K562 (cell line): Measurements from ENCODE around the gene NRXN2. TPM values are rescaled to one million over a fixed set of nuclear protein-coding genes. Genes with fewer than 3 reads are reported as not detected.

Source experiments
- ATAC-seq: fragments of 200-7000 bp; cut with Tn5 transposase; 3 replicates; pipeline ENCODE4 v1.9.1; 2020; ENCODE audit warnings: moderate library complexity
- BruUV-seq: library from RNA; stranded (reverse); fragments of 400-500 nt; replicated peaks from 2 replicates; lab custom pipeline; 2021; lab: Mats Ljungman, UMichigan
- CTCF ChIA-PET: fragments of 300-600 bp; formaldehyde crosslinking; extraction: SDS; loops from one replicate; lab custom pipeline; 2021; ENCODE audit warnings: low intra/inter-chr PET ratio; lab: Yijun Ruan, JAX
- POLR2A ChIA-PET: fragments of 300-600, 350-650 bp; sonication (Branson Sonifier 250); formaldehyde crosslinking; extraction: SDS; loops from one replicate; lab custom pipeline; 2021; ENCODE audit warnings: antibody characterized with exemption, inconsistent platforms; lab: Yijun Ruan, JAX
- DNase-seq, 4 experiments: peaks; one replicate each; pipeline versions ENCODE4 v3.0.0 to v3.0.0-alpha.2; 2011 to 2018; ENCODE audit warnings: low spot score in 3 of 4, mixed read lengths in 3 of 4; ENCODE audit errors: extremely low read depth in 1 of 4
- FAIRE-seq: peaks from 2 replicates; lab custom pipeline; 2011; peaks lifted over from hg19 to GRCh38; lab: Jason Lieb, UNC
- H2AFZ ChIP-seq: 2 replicates; pipeline ENCODE4 v1.6.0; 2011; ENCODE audit warnings: low read depth, low read length, control low read depth, inconsistent platforms
- H3K27ac ChIP-seq: fragments of 200-600 bp; 3 replicates; pipeline ENCODE4 v1.8.0; 2011; ENCODE audit warnings: low read depth, mild to moderate bottlenecking, control low read depth, inconsistent platforms, low read length, moderate library complexity, mixed read lengths; ENCODE audit errors: extremely low read depth
- H3K27me3 ChIP-seq, 2 experiments: fragments of 300-600 bp in 1 of 2; 2 replicates in 1 of 2; 3 replicates in 1 of 2; pipeline versions ENCODE4 v1.6.0 to v1.8.0; 2011; ENCODE audit warnings: inconsistent platforms in 2 of 2, low read length in 2 of 2, mild to moderate bottlenecking in 1 of 2, mixed read lengths in 1 of 2, moderate library complexity in 1 of 2; ENCODE audit not compliant: control insufficient read depth in 2 of 2, insufficient read depth in 2 of 2
- H3K36me3 ChIP-seq: fragments of 300-600 bp; 3 replicates; pipeline ENCODE4 v1.8.0; 2011; ENCODE audit warnings: mild to moderate bottlenecking, low read length, inconsistent platforms; ENCODE audit not compliant: control insufficient read depth, insufficient read depth
- H3K4me1 ChIP-seq, 2 experiments: fragments of 200-600 bp in 1 of 2; replicated peaks in 1 of 2; 2 replicates in 1 of 2; 3 replicates in 1 of 2; pipeline versions ENCODE4 v1.5.1 to v1.8.0; 2011; ENCODE audit warnings: inconsistent platforms in 2 of 2, low read length in 2 of 2, mild to moderate bottlenecking in 1 of 2, mixed read lengths in 1 of 2, moderate library complexity in 1 of 2; ENCODE audit not compliant: control insufficient read depth in 2 of 2, insufficient read depth in 2 of 2
- H3K4me2 ChIP-seq: 2 replicates; pipeline ENCODE4 v1.6.1; 2011; ENCODE audit warnings: low read length, control low read depth, inconsistent platforms, mixed read lengths; ENCODE audit not compliant: insufficient read depth
- H3K4me3 ChIP-seq: fragments of 200-600 bp; sonication (generic), shearing (Covaris generic); 2 replicates; pipeline ENCODE4 v1.5.1; 2016; ENCODE audit warnings: control low read depth, inconsistent platforms
- H3K79me2 ChIP-seq: fragments of 200-600 bp; 3 replicates; pipeline ENCODE4 v1.8.0; 2011; ENCODE audit warnings: low read length, inconsistent platforms; ENCODE audit not compliant: control insufficient read depth, insufficient read depth
- H3K9ac ChIP-seq, 2 experiments: 2 replicates each; pipeline versions ENCODE4 v1.6.0 to v1.6.1; 2011; ENCODE audit warnings: low read depth in 2 of 2, low read length in 2 of 2, control low read depth in 1 of 2, inconsistent platforms in 1 of 2, mild to moderate bottlenecking in 1 of 2, mixed read lengths in 1 of 2; ENCODE audit not compliant: insufficient read depth in 1 of 2
- H3K9me1 ChIP-seq: one replicate; pipeline ENCODE4 v1.6.0; 2011; ENCODE audit warnings: inconsistent platforms, mild to moderate bottlenecking, low read length, moderate library complexity; ENCODE audit not compliant: control insufficient read depth, insufficient read depth
- H3K9me3 ChIP-seq: replicated peaks from 2 replicates; pipeline ENCODE4 v1.5.1; 2011; ENCODE audit warnings: low read depth, low read length, inconsistent platforms; ENCODE audit not compliant: control insufficient read depth, insufficient read depth
- H4K20me1 ChIP-seq: replicated peaks from 2 replicates; pipeline ENCODE4 v1.6.1; 2011; ENCODE audit warnings: low read length, inconsistent platforms, mixed read lengths; ENCODE audit not compliant: control insufficient read depth, insufficient read depth
- HMG20A ChIP-seq: fragments of 450-650 bp; formaldehyde crosslinking; conservative IDR thresholded peaks from 2 replicates; pipeline ENCODE4 v1.4.0; 2020; ENCODE audit warnings: mild to moderate bottlenecking, mixed read lengths
- HNRNPL ChIP-seq: fragments of 200-400 bp; formaldehyde crosslinking; IDR thresholded peaks from 2 replicates; pipeline ENCODE4 v1.6.1; 2017; ENCODE audit warnings: low read depth, mild to moderate bottlenecking, low read length
- RFX1 ChIP-seq: fragments of 450-650 bp; IDR thresholded peaks from 2 replicates; pipeline ENCODE4 v1.6.1; 2016; ENCODE audit warnings: mild to moderate bottlenecking, moderate library complexity
- TCF7 ChIP-seq: sonication (generic); IDR thresholded peaks from 2 replicates; pipeline ENCODE4 v1.6.1; 2016; ENCODE audit warnings: antibody characterized with exemption, borderline replicate concordance
- TEAD1 ChIP-seq, 2 experiments: fragments of 450-650 bp in 1 of 2; sonication (generic) in 1 of 2; formaldehyde crosslinking; IDR thresholded peaks; 2 replicates each; pipeline versions ENCODE4 v1.4.0 to v1.8.0; 2020 to 2022; ENCODE audit warnings: mild to moderate bottlenecking in 2 of 2, missing genetic modification reagents in 1 of 2
- YY1 ChIP-seq, 3 experiments: IDR thresholded peaks; 2 replicates each; pipeline ENCODE4 v1.6.1; 2011; ENCODE audit warnings: low read length in 2 of 3, mild to moderate bottlenecking in 2 of 3, moderate library complexity in 2 of 3, borderline replicate concordance in 1 of 3, control low read depth in 1 of 3, low read depth in 1 of 3; ENCODE audit not compliant: insufficient read depth in 3 of 3, insufficient replicate concordance in 2 of 3, control insufficient read depth in 1 of 3, insufficient read length in 1 of 3; ENCODE audit errors: extremely low read depth in 1 of 3
- ZNF431 ChIP-seq: sonication (generic); formaldehyde crosslinking; IDR thresholded peaks from 2 replicates; pipeline ENCODE4 v1.8.0; 2022; ENCODE audit warnings: mild to moderate bottlenecking, missing genetic modification reagents
- ZNF668 ChIP-seq: fragments of 250-450 bp; sonication (Bioruptor Pico); IDR thresholded peaks from 2 replicates; pipeline ENCODE4 v1.8.0; 2022; ENCODE audit warnings: mild to moderate bottlenecking, inconsistent platforms
- WGBS: fragments of 100-300 bp; shearing (Covaris generic); methylation state at CpG from one replicate; pipeline ENCODE4 v1.1.6; 2016; ENCODE audit warnings: low coverage, mixed read lengths; ENCODE audit not compliant: insufficient coverage; ENCODE audit errors: missing lambda C conversion rate; 5-methylcytosine and 5-hydroxymethylcytosine counted together
- in situ Hi-C: fragments of 300-500 bp; cut with MboI; formaldehyde crosslinking; loops from 4 replicates; pipeline ENCODE4 v1.15.0; 2018; ENCODE audit warnings: inconsistent platforms, mixed read lengths
- intact Hi-C: fragments of 100-400 bp; cut with micrococcal nuclease; formaldehyde crosslinking; loops from 2 replicates; pipeline ENCODE4 v1.14.2; 2022
- polyA plus RNA-seq, 8 experiments: library from polyadenylated mRNA; depleted of rRNA in 4 of 8; stranded (reverse) in 5 of 8; unstranded in 3 of 8; fragments of >200 nt; fragmentation: Nextera tagmentation in 2 of 8; fragmentation: Illumina TruSeq in 1 of 8; extraction: Ambion mirVana in 2 of 8; extraction: Trizol in 1 of 8; gene quantifications; 2 replicates each; pipeline versions ENCODE4 v1.2.1 to v1.2.3, GENCODE V29; 2011 to 2014; ENCODE audit warnings: inconsistent platforms in 1 of 8, missing spikeins in 1 of 8
- total RNA-seq, 7 experiments: library from RNA; depleted of rRNA in 6 of 7; stranded (reverse); fragments of >200 nt in 6 of 7; fragmentation: Illumina TruSeq in 2 of 7; extraction: Trizol in 2 of 7; gene quantifications; 2 replicates each; pipeline versions ENCODE4 v1.2.1 to v1.2.3, GENCODE V29; 2011 to 2021; ENCODE audit warnings: low replicate concordance in 1 of 7
- TF ChIP-seq, protein P1 (sequence below): fragments of 450-650 bp; IDR thresholded peaks from 2 replicates; pipeline ENCODE4 v1.6.1; 2016; ENCODE audit warnings: missing biosample characterization, missing genetic modification characterization

Gene NRXN2
- total and polyA plus RNA-seq, 9 of the 15 experiments (the other 6 are each of a cell fraction or from before 2014, with no cell fraction given), result 0.07 to 0.47 (median 0.15) TPM; not detected in 4

DNA sequence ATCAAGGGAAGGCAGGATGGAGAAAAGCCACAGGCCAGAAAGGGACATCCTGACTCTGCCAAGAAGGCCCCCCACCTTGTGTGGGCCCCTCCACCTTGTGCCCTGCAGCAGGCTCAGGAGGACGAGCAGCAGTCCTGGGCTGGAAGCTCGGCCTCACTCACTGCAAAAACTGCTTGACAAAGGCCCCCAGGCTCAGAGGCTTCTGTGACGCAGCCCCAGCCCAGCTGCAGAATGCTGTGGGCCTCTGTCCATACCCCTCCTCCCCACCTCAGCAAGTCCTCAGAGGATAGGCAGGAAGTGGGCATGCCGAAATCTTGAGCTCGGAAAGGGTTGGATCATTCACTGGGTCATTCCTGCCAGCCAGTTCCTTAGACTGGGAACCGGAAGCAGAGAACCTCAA lies 61.9 kb downstream of the NRXN2 start:
- in situ Hi-C loops, result loop anchor here (5.0 kb wide), 1 partner anchor 76 kb away; no protein-coding TSS in a partner anchor
- Histone ChIP-seq H3K9me1 (no peaks in the 10 kb centered on the region), H3K36me3 (no peaks in the 10 kb centered on the region)
- FAIRE-seq, result no peak
- CTCF ChIA-PET, result no interaction called here
- TF ChIP-seq ZNF668 (CRISPR knock-in tag), result no peak
- TF ChIP-seq HNRNPL, result no peak
- TF ChIP-seq HMG20A, result no peak
- no peak for TF ChIP-seq ZNF431 (CRISPR knock-in tag)
- TF ChIP-seq, protein P1, sequence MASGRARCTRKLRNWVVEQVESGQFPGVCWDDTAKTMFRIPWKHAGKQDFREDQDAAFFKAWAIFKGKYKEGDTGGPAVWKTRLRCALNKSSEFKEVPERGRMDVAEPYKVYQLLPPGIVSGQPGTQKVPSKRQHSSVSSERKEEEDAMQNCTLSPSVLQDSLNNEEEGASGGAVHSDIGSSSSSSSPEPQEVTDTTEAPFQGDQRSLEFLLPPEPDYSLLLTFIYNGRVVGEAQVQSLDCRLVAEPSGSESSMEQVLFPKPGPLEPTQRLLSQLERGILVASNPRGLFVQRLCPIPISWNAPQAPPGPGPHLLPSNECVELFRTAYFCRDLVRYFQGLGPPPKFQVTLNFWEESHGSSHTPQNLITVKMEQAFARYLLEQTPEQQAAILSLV (tag), result no peak
- TF ChIP-seq TEAD1 (CRISPR knock-in tag; IDR thresholded peaks at IDR 0.05), result no peak
- TF ChIP-seq RFX1, result no peak
- TF ChIP-seq TCF7, result no peak
- TF ChIP-seq YY1 (IDR thresholded peaks at IDR 0.05; ENCODE audit: borderline replicate concordance in 1 of 3, control insufficient read depth in 1 of 3, extremely low read depth in 1 of 3, insufficient read depth in 3 of 3, insufficient read length in 1 of 3, insufficient replicate concordance in 2 of 3, low read depth in 1 of 3, low read length in 2 of 3), result no peak
- TF ChIP-seq, all 486 proteins: peak for 0
- no peak overlapping the region for H3K4me3 ChIP-seq
- intact Hi-C loops, result no loop called here
- no peaks in the 10 kb centered on the region for H4K20me1 ChIP-seq
- H3K9ac ChIP-seq, result peak overlapping the region in 1 of 2 experiments; percentile 42; a peak in 1 of 4 replicates
- DNase-seq (no peak), ATAC-seq (no peak)
- WGBS, result 67% methylated on average over 6 of the region's 6 CpGs
- peaks cover 43 to 46% of the 10 kb centered on the region in 2 experiments for H3K4me1 ChIP-seq
- POLR2A ChIA-PET, result interaction anchor here (0.9 kb wide), 2 partner anchors 9 to 27 kb away, joined by 3 to 4 read pairs; no protein-coding TSS in a partner anchor
- H3K27me3 ChIP-seq, result no peaks in the 10 kb centered on the region
- no peak overlapping the region for H2AFZ ChIP-seq
- BruUV-seq, result no TSS peak
- no peaks in the 10 kb centered on the region for H3K9me3 ChIP-seq
- no peak overlapping the region for H3K4me2 ChIP-seq
- H3K79me2 ChIP-seq, result no peaks in the 10 kb centered on the region
- H3K27ac ChIP-seq, result no peak overlapping the region
